ENCODE measurements around the gene RER1. TPM values are rescaled to one million over a fixed set of nuclear protein-coding genes. Genes with fewer than 3 reads are reported as not detected.

The RER1 gene
- total RNA-seq, 1 experiment from 2014 or later: 141 TPM

DNA sequence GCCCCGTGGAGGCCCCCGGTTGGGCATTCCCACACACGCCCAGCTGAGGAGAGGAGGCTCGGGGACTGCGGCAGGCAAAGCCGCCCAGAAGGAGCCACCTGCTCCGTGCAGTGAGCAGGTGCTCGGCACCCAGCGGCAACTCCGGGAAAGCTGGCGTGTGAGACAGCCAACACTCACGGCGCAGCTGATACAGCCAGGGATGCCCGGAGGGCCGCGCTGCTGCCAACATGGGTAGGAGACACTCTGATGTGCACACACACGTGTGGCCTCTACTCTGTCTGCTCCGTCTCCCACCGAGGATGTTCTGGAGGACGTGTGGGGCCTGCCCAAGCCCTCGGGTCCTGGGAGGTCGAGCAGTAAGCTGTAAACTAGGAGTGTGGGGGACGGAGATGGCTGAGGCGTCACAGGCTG is 13.2 kb upstream of the RER1 start:
- Mint-ChIP-seq H3K9me3 (ENCODE audit: unreplicated experiment) (no peaks in the 10 kb centered on the region), H3K27ac (ENCODE audit: unreplicated experiment) (no peak overlapping the region), H3K4me1 (ENCODE audit: low read depth, unreplicated experiment) (no peaks in the 10 kb centered on the region), H3K36me3 (ENCODE audit: insufficient read depth, unreplicated experiment) (no peaks in the 10 kb centered on the region), H3K27me3 (ENCODE audit: insufficient read depth, unreplicated experiment) (no peaks in the 10 kb centered on the region), H3K4me3 (ENCODE audit: unreplicated experiment) (no peak overlapping the region)
- Histone ChIP-seq H3K4me3 (ENCODE audit: low read depth, low read length) (no peak overlapping the region), H3K27me3 (replicated peaks; ENCODE audit: control insufficient read depth, insufficient read depth, low read length) (no peaks in the 10 kb centered on the region), H3K36me3 (ENCODE audit: control insufficient read depth, insufficient read depth, low read length) (no peaks in the 10 kb centered on the region), H3K4me1 (no peaks in the 10 kb centered on the region), H3K9me3 (no peaks in the 10 kb centered on the region)
- intact Hi-C loops (cut with micrococcal nuclease; ENCODE audit: unreplicated experiment): no loop called here
- ChIA-PET POLR2A (interaction anchor here (0.7 kb wide), 1 partner anchor 174 kb away, joined by 3 read pairs; no protein-coding TSS in a partner anchor), CTCF (no interaction called here)
- BruUV-seq (replicated peaks): no TSS peak
- no peak for DNase-seq
- TF ChIP-seq CTCF (IDR thresholded peaks at IDR 0.05; ENCODE audit: insufficient read depth in 1 of 2, low read depth in 1 of 2, low read length in 1 of 2, severe bottlenecking in 1 of 2, unreplicated experiment in 1 of 2): no peak

GRCh38 chr1:2378956-2379732 is 12.5 kb upstream of the RER1 start:
- no peaks in the 10 kb centered on the region for H3K27me3 Mint-ChIP-seq (ENCODE audit: insufficient read depth, unreplicated experiment)
- CTCF ChIA-PET: no interaction called here
- intact Hi-C loops (cut with micrococcal nuclease; ENCODE audit: unreplicated experiment): no loop called here

DNA sequence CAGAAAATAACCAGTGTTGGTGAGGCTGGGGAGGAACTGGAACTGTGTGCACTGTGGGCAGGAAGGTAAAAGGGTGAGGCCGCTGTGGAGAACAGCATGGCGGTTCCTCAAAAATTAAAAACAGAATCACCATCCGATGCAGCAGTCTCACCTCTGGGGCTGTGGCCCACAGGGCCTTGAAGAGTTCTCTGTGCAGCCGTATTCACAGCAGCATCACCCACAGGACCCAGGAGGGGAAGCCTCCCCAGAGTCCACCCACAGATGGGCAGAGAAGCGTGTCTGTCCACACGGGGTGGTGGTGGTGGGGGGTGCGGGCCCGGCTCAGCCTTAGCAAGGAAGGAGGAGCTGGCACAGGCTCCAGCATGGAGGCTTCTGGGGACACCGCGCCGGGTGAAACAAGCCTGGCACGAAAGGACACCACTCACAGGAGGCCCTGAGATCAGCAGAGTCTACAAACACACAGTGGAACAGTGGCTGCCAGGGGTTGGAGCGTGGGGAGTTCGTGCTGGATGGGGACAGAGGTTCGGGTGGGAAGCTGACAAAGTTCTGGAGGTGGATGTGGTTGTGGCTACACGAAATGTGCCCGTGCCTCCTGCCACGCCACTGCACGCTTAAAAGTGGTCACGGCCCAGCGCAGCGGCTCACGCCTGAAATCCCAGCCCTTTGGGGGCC is 11.8 kb upstream of the RER1 start:
- Mint-ChIP-seq H3K4me1 (ENCODE audit: low read depth, unreplicated experiment) (no peaks in the 10 kb centered on the region), H3K4me3 (ENCODE audit: unreplicated experiment) (no peak overlapping the region), H3K9me3 (ENCODE audit: unreplicated experiment) (no peaks in the 10 kb centered on the region), H3K27ac (ENCODE audit: unreplicated experiment) (no peak overlapping the region), H3K27me3 (ENCODE audit: insufficient read depth, unreplicated experiment) (no peaks in the 10 kb centered on the region), H3K36me3 (ENCODE audit: insufficient read depth, unreplicated experiment) (no peaks in the 10 kb centered on the region)
- no TSS peak for BruUV-seq (replicated peaks)
- no peak for DNase-seq
- no peaks in the 10 kb centered on the region for H3K36me3 ChIP-seq (ENCODE audit: control insufficient read depth, insufficient read depth, low read length)
- ChIA-PET CTCF (no interaction called here), POLR2A (no interaction called here)
- intact Hi-C loops (cut with micrococcal nuclease; ENCODE audit: unreplicated experiment): no loop called here
- H3K4me1 ChIP-seq: no peaks in the 10 kb centered on the region
- no peaks in the 10 kb centered on the region for H3K9me3 ChIP-seq
- no peak for TF ChIP-seq CTCF (IDR thresholded peaks at IDR 0.05; ENCODE audit: insufficient read depth in 1 of 2, low read depth in 1 of 2, low read length in 1 of 2, severe bottlenecking in 1 of 2, unreplicated experiment in 1 of 2)
- H3K27me3 ChIP-seq (replicated peaks; ENCODE audit: control insufficient read depth, insufficient read depth, low read length): no peaks in the 10 kb centered on the region
- H3K4me3 ChIP-seq (ENCODE audit: low read depth, low read length): no peak overlapping the region

More at GRCh38 chr1:2378956-2379732, 12.5 kb upstream of the RER1 start:
- Mint-ChIP-seq H3K4me1 (ENCODE audit: low read depth, unreplicated experiment) (no peaks in the 10 kb centered on the region), H3K27ac (ENCODE audit: unreplicated experiment) (no peak overlapping the region), H3K4me3 (ENCODE audit: unreplicated experiment) (no peak overlapping the region), H3K9me3 (ENCODE audit: unreplicated experiment) (no peaks in the 10 kb centered on the region), H3K36me3 (ENCODE audit: insufficient read depth, unreplicated experiment) (no peaks in the 10 kb centered on the region)
- no TSS peak for BruUV-seq (replicated peaks)
- Histone ChIP-seq H3K9me3 (no peaks in the 10 kb centered on the region), H3K4me3 (ENCODE audit: low read depth, low read length) (no peak overlapping the region), H3K36me3 (ENCODE audit: control insufficient read depth, insufficient read depth, low read length) (no peaks in the 10 kb centered on the region), H3K27me3 (replicated peaks; ENCODE audit: control insufficient read depth, insufficient read depth, low read length) (no peaks in the 10 kb centered on the region), H3K4me1 (no peaks in the 10 kb centered on the region)
- DNase-seq: no peak
- no peak for TF ChIP-seq CTCF (IDR thresholded peaks at IDR 0.05; ENCODE audit: insufficient read depth in 1 of 2, low read depth in 1 of 2, low read length in 1 of 2, severe bottlenecking in 1 of 2, unreplicated experiment in 1 of 2)
- POLR2A ChIA-PET: interaction anchor here (0.7 kb wide), 1 partner anchor 174 kb away, joined by 3 read pairs; no protein-coding TSS in a partner anchor

Data from Caco-2 (cell line).